PFSK-1 (cell line): ENCODE results near the gene CFAP299.

Experiments used
- FOXP2 ChIP-seq: optimal IDR thresholded peaks from 2 replicates; pipeline ENCODE3; 2011; ENCODE audit warnings: borderline replicate concordance, control low read depth, inconsistent platforms; ENCODE audit not compliant: insufficient read depth; ENCODE audit errors: extremely low read length, extremely low read depth
- POLR2AphosphoS5 ChIP-seq: IDR thresholded peaks from 2 replicates; pipeline ENCODE4 v1.6.1; 2012; ENCODE audit warnings: low read depth, mild to moderate bottlenecking, control low read depth, low read length, moderate library complexity
- SIN3A ChIP-seq: IDR thresholded peaks from 2 replicates; pipeline ENCODE4 v1.6.1; 2012; ENCODE audit warnings: mild to moderate bottlenecking, low read length, moderate library complexity, borderline replicate concordance; ENCODE audit not compliant: insufficient read depth
- TAF1 ChIP-seq: IDR thresholded peaks from 2 replicates; pipeline ENCODE4 v1.6.1; 2012; ENCODE audit warnings: low read length, control low read depth, borderline replicate concordance; ENCODE audit not compliant: insufficient read depth
- TF ChIP-seq, protein P1 (sequence below), 2 experiments: IDR thresholded peaks; 2 replicates each; pipeline versions ENCODE4 v1.6.1 to v1.8.0; 2011 to 2012; ENCODE audit warnings: low read depth in 2 of 2, low read length in 2 of 2, control low read depth in 1 of 2, inconsistent platforms in 1 of 2, mild to moderate bottlenecking in 1 of 2, moderate library complexity in 1 of 2; ENCODE audit not compliant: insufficient read depth in 1 of 2

Gene CFAP299

DNA sequence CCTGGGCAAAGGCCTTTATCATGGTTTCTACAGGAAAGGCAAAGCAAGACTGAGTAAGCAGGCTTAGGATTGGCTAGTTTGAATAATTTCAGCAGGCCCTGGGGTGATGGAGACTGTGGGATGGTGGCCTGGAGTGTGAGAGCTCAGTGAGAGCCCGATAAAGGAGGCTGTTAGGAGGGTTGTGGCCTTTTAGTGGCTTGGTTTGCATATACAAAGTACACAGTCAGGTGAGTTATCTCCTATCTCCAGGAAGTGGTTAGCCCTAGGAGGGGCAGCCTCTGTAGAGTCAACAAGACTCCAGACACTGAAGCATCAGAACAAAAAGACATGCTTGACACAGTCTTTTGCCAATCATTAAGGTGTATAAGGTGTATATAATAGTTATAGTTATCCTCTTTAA lies 157.2 kb downstream of the CFAP299 start:
- TF ChIP-seq, protein P1, sequence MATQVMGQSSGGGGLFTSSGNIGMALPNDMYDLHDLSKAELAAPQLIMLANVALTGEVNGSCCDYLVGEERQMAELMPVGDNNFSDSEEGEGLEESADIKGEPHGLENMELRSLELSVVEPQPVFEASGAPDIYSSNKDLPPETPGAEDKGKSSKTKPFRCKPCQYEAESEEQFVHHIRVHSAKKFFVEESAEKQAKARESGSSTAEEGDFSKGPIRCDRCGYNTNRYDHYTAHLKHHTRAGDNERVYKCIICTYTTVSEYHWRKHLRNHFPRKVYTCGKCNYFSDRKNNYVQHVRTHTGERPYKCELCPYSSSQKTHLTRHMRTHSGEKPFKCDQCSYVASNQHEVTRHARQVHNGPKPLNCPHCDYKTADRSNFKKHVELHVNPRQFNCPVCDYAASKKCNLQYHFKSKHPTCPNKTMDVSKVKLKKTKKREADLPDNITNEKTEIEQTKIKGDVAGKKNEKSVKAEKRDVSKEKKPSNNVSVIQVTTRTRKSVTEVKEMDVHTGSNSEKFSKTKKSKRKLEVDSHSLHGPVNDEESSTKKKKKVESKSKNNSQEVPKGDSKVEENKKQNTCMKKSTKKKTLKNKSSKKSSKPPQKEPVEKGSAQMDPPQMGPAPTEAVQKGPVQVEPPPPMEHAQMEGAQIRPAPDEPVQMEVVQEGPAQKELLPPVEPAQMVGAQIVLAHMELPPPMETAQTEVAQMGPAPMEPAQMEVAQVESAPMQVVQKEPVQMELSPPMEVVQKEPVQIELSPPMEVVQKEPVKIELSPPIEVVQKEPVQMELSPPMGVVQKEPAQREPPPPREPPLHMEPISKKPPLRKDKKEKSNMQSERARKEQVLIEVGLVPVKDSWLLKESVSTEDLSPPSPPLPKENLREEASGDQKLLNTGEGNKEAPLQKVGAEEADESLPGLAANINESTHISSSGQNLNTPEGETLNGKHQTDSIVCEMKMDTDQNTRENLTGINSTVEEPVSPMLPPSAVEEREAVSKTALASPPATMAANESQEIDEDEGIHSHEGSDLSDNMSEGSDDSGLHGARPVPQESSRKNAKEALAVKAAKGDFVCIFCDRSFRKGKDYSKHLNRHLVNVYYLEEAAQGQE (IDR thresholded peaks at IDR 0.05; ENCODE audit: insufficient read depth in 1 of 2, low read depth in 2 of 2, low read length in 2 of 2): no peak
- TF ChIP-seq SIN3A (no peak), TAF1 (no peak), FOXP2 (no peak), POLR2AphosphoS5 (no peak)

GRCh38 chr4:80495865-80496264 lies 160.3 kb downstream of the CFAP299 start:
- TF ChIP-seq FOXP2 (no peak), POLR2AphosphoS5 (no peak)

GRCh38 chr4:80498725-80499124 lies 163.2 kb downstream of the CFAP299 start:
- TF ChIP-seq, protein P1 (IDR thresholded peaks at IDR 0.05; ENCODE audit: insufficient read depth in 1 of 2, low read depth in 2 of 2, low read length in 2 of 2): no peak
- TF ChIP-seq TAF1: no peak
- no peak for TF ChIP-seq FOXP2
- TF ChIP-seq POLR2AphosphoS5: no peak
- no peak for TF ChIP-seq SIN3A

DNA sequence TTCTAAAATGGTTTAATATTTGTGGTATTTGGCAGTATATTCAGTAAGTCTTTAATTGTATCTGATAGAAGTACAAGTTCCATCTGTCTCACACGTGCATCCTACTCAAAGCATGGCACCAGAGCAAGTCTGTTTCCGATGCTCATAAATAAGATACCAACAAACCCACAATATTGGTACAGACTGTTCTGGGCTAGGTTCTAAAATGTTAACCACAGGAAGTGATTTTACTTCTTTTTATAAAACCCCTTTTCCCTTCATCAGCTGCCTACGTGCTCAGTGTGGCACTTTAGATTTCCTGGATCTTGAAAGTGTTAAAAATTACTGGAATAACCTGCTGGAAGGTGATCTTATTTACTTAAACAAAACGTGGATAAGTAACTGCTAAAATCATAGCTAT lies 165.1 kb downstream of the CFAP299 start:
- TF ChIP-seq TAF1: no peak
- TF ChIP-seq POLR2AphosphoS5: no peak
- TF ChIP-seq, protein P1 (IDR thresholded peaks at IDR 0.05; ENCODE audit: insufficient read depth in 1 of 2, low read depth in 2 of 2, low read length in 2 of 2): no peak
- TF ChIP-seq SIN3A: no peak

GRCh38 chr4:80507077-80507476 lies 171.5 kb downstream of the CFAP299 start:
- TF ChIP-seq, protein P1 (IDR thresholded peaks at IDR 0.05; ENCODE audit: insufficient read depth in 1 of 2, low read depth in 2 of 2, low read length in 2 of 2): no peak
- TF ChIP-seq POLR2AphosphoS5: no peak
- TF ChIP-seq SIN3A: no peak
- TF ChIP-seq FOXP2: no peak
- TF ChIP-seq TAF1: no peak
